CD14-positive monocyte (primary cell): ENCODE results near the gene NOM1. TPM values are rescaled to one million over a fixed set of nuclear protein-coding genes. Genes with fewer than 3 reads are reported as not detected.

Experiments used
- DNase-seq, 3 donors: peaks; one replicate each; pipeline ENCODE4 v3.0.0-alpha.2; 2011 to 2022
- H2AFZ ChIP-seq: 2 replicates; pipeline ENCODE4 v1.6.0; 2012; ENCODE audit warnings: mild to moderate bottlenecking, low read depth, low read length, inconsistent platforms; ENCODE audit not compliant: insufficient read depth, poor library complexity, severe bottlenecking
- H3K27ac ChIP-seq, 2 donors: 1 replicate in 1 of 2; 2 replicates in 1 of 2; pipeline ENCODE4 v1.5.1; 2012 to 2013; ENCODE audit warnings: low read length in 2 of 2, control low read depth in 1 of 2, inconsistent platforms in 1 of 2, low read depth in 1 of 2, mild to moderate bottlenecking in 1 of 2
- H3K27me3 ChIP-seq, 2 donors: one replicate each; pipeline versions ENCODE4 v1.6.0 to v1.6.1; 2011 to 2013; ENCODE audit warnings: low read length in 2 of 2; ENCODE audit not compliant: control insufficient read depth in 2 of 2, insufficient read depth in 2 of 2
- H3K36me3 ChIP-seq, 2 donors: replicated peaks in 1 of 2; 1 replicate in 1 of 2; 2 replicates in 1 of 2; pipeline versions ENCODE4 v1.5.1 to v1.6.1; 2012 to 2013; ENCODE audit warnings: low read length in 2 of 2, control low read depth in 1 of 2, inconsistent platforms in 1 of 2, mild to moderate bottlenecking in 1 of 2; ENCODE audit not compliant: insufficient read depth in 2 of 2, control insufficient read depth in 1 of 2
- H3K4me1 ChIP-seq, 2 donors: 1 replicate in 1 of 2; 2 replicates in 1 of 2; pipeline versions ENCODE4 v1.5.1 to v1.6.1; 2012 to 2013; ENCODE audit warnings: low read length in 2 of 2, control low read depth in 1 of 2, inconsistent platforms in 1 of 2, mild to moderate bottlenecking in 1 of 2, moderate library complexity in 1 of 2; ENCODE audit not compliant: insufficient read depth in 2 of 2, control insufficient read depth in 1 of 2
- H3K4me2 ChIP-seq: replicated peaks from 2 replicates; pipeline ENCODE3; 2012; ENCODE audit warnings: low read length, moderate library complexity, mild to moderate bottlenecking; ENCODE audit not compliant: poor library complexity, severe bottlenecking; ENCODE audit errors: extremely low read depth
- H3K4me3 ChIP-seq, 3 experiments: fragments of 200-600 bp in 1 of 3; sonication (generic) in 1 of 3; replicated peaks in 1 of 3; 1 replicate in 2 of 3; 2 replicates in 1 of 3; pipeline ENCODE4 v1.5.1; 2011 to 2013; ENCODE audit warnings: low read length in 3 of 3, mild to moderate bottlenecking in 3 of 3, control low read depth in 2 of 3, low read depth in 2 of 3, inconsistent platforms in 1 of 3, moderate library complexity in 1 of 3
- H3K79me2 ChIP-seq: 2 replicates; pipeline ENCODE4 v1.6.0; 2012; ENCODE audit warnings: mild to moderate bottlenecking, control low read depth, inconsistent platforms, low read length, moderate library complexity; ENCODE audit not compliant: insufficient read depth
- H3K9ac ChIP-seq: 2 replicates; pipeline ENCODE4 v1.6.0; 2017; ENCODE audit warnings: low read length, mild to moderate bottlenecking; ENCODE audit not compliant: insufficient read depth, poor library complexity, severe bottlenecking
- H3K9me3 ChIP-seq, 2 donors: replicated peaks in 1 of 2; 1 replicate in 1 of 2; 2 replicates in 1 of 2; pipeline versions ENCODE4 v1.5.1 to v1.6.1; 2012 to 2013; ENCODE audit warnings: low read length in 2 of 2, control low read depth in 1 of 2; ENCODE audit not compliant: control insufficient read depth in 1 of 2, insufficient read depth in 1 of 2
- H4K20me1 ChIP-seq: 2 replicates; pipeline ENCODE4 v1.6.0; 2012; ENCODE audit warnings: mild to moderate bottlenecking, low read length, control low read depth, moderate library complexity; ENCODE audit not compliant: insufficient read depth
- H3K27ac Mint-ChIP-seq, 7 donors: one replicate each; pipeline ENCODE4 v1.8.0; 2020; ENCODE audit warnings: mild to moderate bottlenecking in 7 of 7, mixed read lengths in 7 of 7, moderate library complexity in 6 of 7, inconsistent platforms in 2 of 7
- H3K27me3 Mint-ChIP-seq, 3 donors: one replicate each; pipeline ENCODE4 v1.8.0; 2021 to 2022; ENCODE audit warnings: low read depth in 3 of 3, mild to moderate bottlenecking in 3 of 3, mixed read lengths in 3 of 3, moderate library complexity in 3 of 3, inconsistent platforms in 1 of 3
- H3K36me3 Mint-ChIP-seq, 2 donors: one replicate each; pipeline ENCODE4 v1.8.0; 2020; ENCODE audit warnings: mixed read lengths in 2 of 2, inconsistent platforms in 1 of 2, mild to moderate bottlenecking in 1 of 2
- H3K4me1 Mint-ChIP-seq: one replicate; pipeline ENCODE4 v1.8.0; 2020; ENCODE audit warnings: mild to moderate bottlenecking, mixed read lengths
- H3K4me3 Mint-ChIP-seq, 2 donors: one replicate each; pipeline ENCODE4 v1.8.0; 2020; ENCODE audit warnings: mild to moderate bottlenecking in 2 of 2, mixed read lengths in 2 of 2, moderate library complexity in 1 of 2
- H3K9me3 Mint-ChIP-seq, 7 donors: one replicate each; pipeline ENCODE4 v1.8.0; 2020 to 2022; ENCODE audit warnings: mixed read lengths in 7 of 7, mild to moderate bottlenecking in 6 of 7, moderate library complexity in 6 of 7, inconsistent platforms in 2 of 7
- WGBS: methylation state at CpG from one replicate; pipeline ENCODE4 v1.1.5; 2013; ENCODE audit warnings: missing lambda C conversion rate; ENCODE audit not compliant: insufficient coverage; 5-methylcytosine and 5-hydroxymethylcytosine counted together
- intact Hi-C, 2 donors: fragments of 100-400 bp; cut with micrococcal nuclease; formaldehyde crosslinking; loops; one replicate each; pipeline versions ENCODE4 v1.15.0 to v1.15.1; 2023
- polyA plus RNA-seq, 3 donors: library from polyadenylated mRNA; depleted of rRNA in 1 of 3; unstranded in 2 of 3; stranded (reverse) in 1 of 3; fragments of 300-500 nt in 2 of 3; fragments of >200 nt in 1 of 3; fragmentation: Illumina TruSeq in 2 of 3; gene quantifications; 1 replicate in 2 of 3; 2 replicates in 1 of 3; pipeline ENCODE4 v1.2.3, GENCODE V29; 2012 to 2021
- TF ChIP-seq, protein P1 (sequence below): fragments of 200-600 bp; IDR thresholded peaks from one replicate; pipeline ENCODE4 v1.8.0; 2022; ENCODE audit warnings: antibody characterized with exemption, mild to moderate bottlenecking

The NOM1 gene
- polyA plus RNA-seq, 3 donors = 0.89 to 11.5 (median 1.9) TPM

GRCh38 chr7:157018328-157018996 is 69.0 kb downstream of the NOM1 start:
- Mint-ChIP-seq H3K9me3 (peaks cover 0 to 16% (median 3%) of the 10 kb centered on the region in 7 donors), H3K4me3 (peak overlapping the region in 1 of 2 donors; percentile 82), H3K36me3 (peaks cover 0 to 3% of the 10 kb centered on the region in 2 donors), H3K4me1 (peaks cover 4% of the 10 kb centered on the region), H3K27ac (no peak overlapping the region), H3K27me3 (peaks cover 89 to 100% (median 92%) of the 10 kb centered on the region in 3 donors)
- Histone ChIP-seq H2AFZ (no peak overlapping the region), H3K36me3 (no peaks in the 10 kb centered on the region), H3K79me2 (no peaks in the 10 kb centered on the region), H3K4me3 (no peak overlapping the region), H3K4me2 (no peak overlapping the region), H3K27ac (no peak overlapping the region), H3K9ac (no peak overlapping the region), H4K20me1 (no peaks in the 10 kb centered on the region), H3K4me1 (no peaks in the 10 kb centered on the region), H3K27me3 (peaks cover 70 to 97% of the 10 kb centered on the region in 2 donors), H3K9me3 (peaks cover 0 to 53% of the 10 kb centered on the region in 2 donors)
- TF ChIP-seq, protein P1, sequence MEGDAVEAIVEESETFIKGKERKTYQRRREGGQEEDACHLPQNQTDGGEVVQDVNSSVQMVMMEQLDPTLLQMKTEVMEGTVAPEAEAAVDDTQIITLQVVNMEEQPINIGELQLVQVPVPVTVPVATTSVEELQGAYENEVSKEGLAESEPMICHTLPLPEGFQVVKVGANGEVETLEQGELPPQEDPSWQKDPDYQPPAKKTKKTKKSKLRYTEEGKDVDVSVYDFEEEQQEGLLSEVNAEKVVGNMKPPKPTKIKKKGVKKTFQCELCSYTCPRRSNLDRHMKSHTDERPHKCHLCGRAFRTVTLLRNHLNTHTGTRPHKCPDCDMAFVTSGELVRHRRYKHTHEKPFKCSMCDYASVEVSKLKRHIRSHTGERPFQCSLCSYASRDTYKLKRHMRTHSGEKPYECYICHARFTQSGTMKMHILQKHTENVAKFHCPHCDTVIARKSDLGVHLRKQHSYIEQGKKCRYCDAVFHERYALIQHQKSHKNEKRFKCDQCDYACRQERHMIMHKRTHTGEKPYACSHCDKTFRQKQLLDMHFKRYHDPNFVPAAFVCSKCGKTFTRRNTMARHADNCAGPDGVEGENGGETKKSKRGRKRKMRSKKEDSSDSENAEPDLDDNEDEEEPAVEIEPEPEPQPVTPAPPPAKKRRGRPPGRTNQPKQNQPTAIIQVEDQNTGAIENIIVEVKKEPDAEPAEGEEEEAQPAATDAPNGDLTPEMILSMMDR = no peak
- no peak for DNase-seq
- intact Hi-C loops = no loop called here
- 6% methylated on average over 46 of the region's 49 CpGs for WGBS

GRCh38 chr7:157018997-157019608 is 69.6 kb downstream of the NOM1 start:
- Histone ChIP-seq H3K27me3 (peaks cover 69 to 96% of the 10 kb centered on the region in 2 donors), H3K79me2 (no peaks in the 10 kb centered on the region), H3K9ac (no peak overlapping the region), H3K4me2 (no peak overlapping the region), H4K20me1 (no peaks in the 10 kb centered on the region), H3K27ac (no peak overlapping the region), H3K9me3 (peaks cover 0 to 54% of the 10 kb centered on the region in 2 donors), H2AFZ (no peak overlapping the region), H3K36me3 (no peaks in the 10 kb centered on the region), H3K4me1 (no peaks in the 10 kb centered on the region), H3K4me3 (no peak overlapping the region)
- H3K36me3 Mint-ChIP-seq = peaks cover 0 to 3% of the 10 kb centered on the region in 2 donors
- H3K4me3 Mint-ChIP-seq = peak overlapping the region in 1 of 2 donors; percentile 82
- 1% methylated on average over 41 of the region's 50 CpGs for whole genome bisulfite sequencing
- H3K27me3 Mint-ChIP-seq = peaks cover 87 to 99% (median 92%) of the 10 kb centered on the region in 3 donors
- no peak overlapping the region for H3K27ac Mint-ChIP-seq
- peaks cover 0 to 13% (median 3%) of the 10 kb centered on the region in 7 donors for H3K9me3 Mint-ChIP-seq
- H3K4me1 Mint-ChIP-seq = peaks cover 4% of the 10 kb centered on the region
- DNase-seq = no peak
- intact Hi-C loops = no loop called here
- TF ChIP-seq, protein P1 = no peak
